AG04449 (cell line): ENCODE data around the gene NAB2.

Source experiments
- CTCF ChIA-PET: fragments of 350-600 bp; formaldehyde crosslinking; extraction: SDS; loops from one replicate; lab custom pipeline; 2021; ENCODE audit warnings: antibody characterized with exemption; lab: Yijun Ruan, JAX
- POLR2A ChIA-PET: fragments of 400-600, 350-600 bp; formaldehyde crosslinking; extraction: SDS; loops from one replicate; lab custom pipeline; 2020; ENCODE audit warnings: antibody characterized with exemption, inconsistent platforms; lab: Yijun Ruan, JAX
- DNase-seq: peaks from one replicate; pipeline ENCODE4 v3.0.0-alpha.2; 2010; ENCODE audit warnings: low read depth, low spot score
- H3K4me3 ChIP-seq: 2 replicates; pipeline ENCODE4 v1.5.1; 2011; ENCODE audit warnings: low read depth, mild to moderate bottlenecking, control low read depth, low read length
- TF ChIP-seq, protein P1 (sequence below): IDR thresholded peaks from one replicate; pipeline ENCODE4 v1.5.1; 2011; ENCODE audit warnings: mild to moderate bottlenecking, moderate library complexity, low read length, control low read depth, inconsistent platforms; ENCODE audit not compliant: insufficient read depth; ENCODE audit errors: missing control alignments

The NAB2 gene

GRCh38 chr12:57110104-57111030 lies 21.5 kb downstream of the NAB2 start:
- DNase-seq, result no peak
- TF ChIP-seq, protein P1, sequence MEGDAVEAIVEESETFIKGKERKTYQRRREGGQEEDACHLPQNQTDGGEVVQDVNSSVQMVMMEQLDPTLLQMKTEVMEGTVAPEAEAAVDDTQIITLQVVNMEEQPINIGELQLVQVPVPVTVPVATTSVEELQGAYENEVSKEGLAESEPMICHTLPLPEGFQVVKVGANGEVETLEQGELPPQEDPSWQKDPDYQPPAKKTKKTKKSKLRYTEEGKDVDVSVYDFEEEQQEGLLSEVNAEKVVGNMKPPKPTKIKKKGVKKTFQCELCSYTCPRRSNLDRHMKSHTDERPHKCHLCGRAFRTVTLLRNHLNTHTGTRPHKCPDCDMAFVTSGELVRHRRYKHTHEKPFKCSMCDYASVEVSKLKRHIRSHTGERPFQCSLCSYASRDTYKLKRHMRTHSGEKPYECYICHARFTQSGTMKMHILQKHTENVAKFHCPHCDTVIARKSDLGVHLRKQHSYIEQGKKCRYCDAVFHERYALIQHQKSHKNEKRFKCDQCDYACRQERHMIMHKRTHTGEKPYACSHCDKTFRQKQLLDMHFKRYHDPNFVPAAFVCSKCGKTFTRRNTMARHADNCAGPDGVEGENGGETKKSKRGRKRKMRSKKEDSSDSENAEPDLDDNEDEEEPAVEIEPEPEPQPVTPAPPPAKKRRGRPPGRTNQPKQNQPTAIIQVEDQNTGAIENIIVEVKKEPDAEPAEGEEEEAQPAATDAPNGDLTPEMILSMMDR, result peak; percentile 2
- POLR2A ChIA-PET, result interaction anchor here (0.6 to 7.7 kb wide), 9 partner anchors 13 to 62 kb away, joined by 3 to 81 read pairs (median 17); partner anchors contain the start of genes LRP1, NAB2 and NEMP1
- peak overlapping the region; percentile 73 for H3K4me3 ChIP-seq
- CTCF ChIA-PET, result interaction anchor here (0.6 to 13.0 kb wide), 19 partner anchors 14 to 140 kb away, joined by 3 to 218 read pairs (median 19); partner anchors contain the start of genes LRP1, NAB2, NEMP1 and STAC3

- peak within 1 kb of the TSS; percentile 73 for H3K4me3 ChIP-seq
- ChIA-PET POLR2A (interaction anchor here (0.6 to 7.7 kb wide), 19 partner anchors 13 to 348 kb away, joined by 3 to 81 read pairs (median 5); partner anchors contain the start of genes LRP1, NAB2, NEMP1 and SHMT2), CTCF (interaction anchor here (0.7 to 13.0 kb wide), 31 partner anchors 13 to 360 kb away, joined by 3 to 218 read pairs (median 11); partner anchors contain the start of genes LRP1, NAB2, NEMP1 and STAC3)
- no peak for DNase-seq
- TF ChIP-seq, protein P1, result no peak
Observed at GRCh38 chr12:57111031-57111734, 22.3 kb downstream of the NAB2 start, which contains the start of gene STAT6. Gene STAT6 (minus strand): TSS chr12:57111362. CDS start chr12:57108278, 3,084 bp downstream.

- no peak for DNase-seq
- TF ChIP-seq, protein P1, result no peak
- peak overlapping the region; percentile 73 for H3K4me3 ChIP-seq
- ChIA-PET POLR2A (interaction anchor here (0.6 to 7.7 kb wide), 22 partner anchors 15 to 703 kb away, joined by 3 to 81 read pairs (median 5); partner anchors contain the start of genes LRP1, NAB2, NEMP1 and SHMT2), CTCF (interaction anchor here (0.6 to 13.0 kb wide), 39 partner anchors 9 to 381 kb away, joined by 3 to 218 read pairs (median 7); partner anchors contain the start of genes LRP1, NAB2, NEMP1 and SHMT2)
Observed at GRCh38 chr12:57112492-57113294, 23.8 kb downstream of the NAB2 start.

DNA sequence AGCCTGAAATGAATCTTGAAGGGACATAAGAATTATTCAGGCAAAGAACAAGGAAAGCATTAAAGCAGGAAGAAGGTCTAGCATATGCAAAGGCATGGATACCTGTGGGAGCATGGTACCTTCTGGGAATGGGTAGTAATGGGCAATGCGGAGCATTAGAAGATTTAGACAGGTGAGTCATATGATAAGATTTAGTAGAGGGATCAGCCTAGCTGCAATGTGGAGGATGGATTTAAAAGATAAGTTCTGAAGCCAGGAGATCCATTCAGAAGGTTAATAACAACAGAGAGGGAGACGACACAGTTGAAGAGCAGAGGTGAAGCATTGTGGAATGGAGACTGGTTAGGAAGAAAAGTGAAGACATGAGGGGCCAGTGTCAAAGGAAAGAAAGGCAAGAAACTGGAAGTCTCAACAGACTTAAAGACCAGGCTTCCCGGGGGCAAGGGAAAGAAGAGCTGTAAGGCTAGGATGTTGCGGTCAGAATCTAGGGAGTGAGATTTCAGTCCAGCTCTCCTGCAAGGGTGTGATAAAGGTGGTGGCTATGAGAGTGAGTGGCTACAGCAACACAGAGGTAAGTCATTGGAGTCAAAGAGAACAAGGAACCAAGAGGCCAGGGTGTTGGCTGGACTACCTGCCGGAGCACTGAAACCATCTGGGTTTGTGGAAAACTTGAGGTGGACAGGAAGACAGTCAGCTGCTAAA lies 27.8 kb downstream of the NAB2 start:
- TF ChIP-seq, protein P1, result no peak
- no peak overlapping the region for H3K4me3 ChIP-seq
- no peak for DNase-seq
- POLR2A ChIA-PET, result interaction anchor here (0.8 kb wide), 1 partner anchor 13 kb away, joined by 3 read pairs; no protein-coding TSS in a partner anchor
- CTCF ChIA-PET, result interaction anchor here (0.6 to 24.7 kb wide), 8 partner anchors 9 to 62 kb away, joined by 3 to 874 read pairs (median 3); partner anchors contain the start of genes LRP1 and NAB2
